GM18520 (cell line): ENCODE measurements around the gene ETFB.

ENCODE experiments used
- ATAC-seq: cut with Tn5 transposase; IDR thresholded peaks from one replicate; pipeline ENCODE4 v1.9.1; 2021; ENCODE audit not compliant: unreplicated experiment

ETFB gene

GRCh38 chr19:51352783-51353360 lies 13.3 kb downstream of the ETFB start:
- no peak for ATAC-seq

- no peak for ATAC-seq
These were observed 14.8 kb downstream of the ETFB start for GRCh38 chr19:51351266-51351990.

- ATAC-seq = no peak
These were observed 18.8 kb downstream of the ETFB start for GRCh38 chr19:51347209-51347928.

GRCh38 chr19:51346742-51347141 lies 19.4 kb downstream of the ETFB start:
- no peak for ATAC-seq

- no peak for ATAC-seq
These were observed 21.0 kb downstream of the ETFB start for GRCh38 chr19:51345076-51345620.

GRCh38 chr19:51342631-51343569 lies 23.3 kb downstream of the ETFB start:
- ATAC-seq = no peak

- ATAC-seq = no peak
These were observed 24.1 kb downstream of the ETFB start, which contains the start of gene VSIG10L for GRCh38 chr19:51341976-51342580. VSIG10L (minus strand) TSS chr19:51342139; CDS start chr19:51342124, 15 bp downstream.

- ATAC-seq = no peak
These were observed 25.1 kb downstream of the ETFB start for GRCh38 chr19:51341066-51341465.

- peak; percentile 49 for ATAC-seq
These were observed 26.2 kb downstream of the ETFB start for GRCh38 chr19:51339687-51340656.

GRCh38 chr19:51339313-51339686 lies 26.9 kb downstream of the ETFB start:
- no peak for ATAC-seq

GRCh38 chr19:51338563-51339312 lies 27.4 kb downstream of the ETFB start:
- peak; percentile 37 for ATAC-seq

GRCh38 chr19:51337861-51338562 lies 28.2 kb downstream of the ETFB start:
- no peak for ATAC-seq

GRCh38 chr19:51337141-51337860 lies 28.9 kb downstream of the ETFB start:
- no peak for ATAC-seq

- no peak for ATAC-seq
These were observed 32.2 kb downstream of the ETFB start for GRCh38 chr19:51333836-51334460.

- no peak for ATAC-seq
These were observed 34.5 kb downstream of the ETFB start for GRCh38 chr19:51331716-51332115.

- no peak for ATAC-seq
These were observed 35.0 kb downstream of the ETFB start for GRCh38 chr19:51331193-51331592.

GRCh38 chr19:51330366-51330765 lies 35.8 kb downstream of the ETFB start:
- no peak for ATAC-seq
